ENCODE measurements around the gene ENTPD3.

DNA sequence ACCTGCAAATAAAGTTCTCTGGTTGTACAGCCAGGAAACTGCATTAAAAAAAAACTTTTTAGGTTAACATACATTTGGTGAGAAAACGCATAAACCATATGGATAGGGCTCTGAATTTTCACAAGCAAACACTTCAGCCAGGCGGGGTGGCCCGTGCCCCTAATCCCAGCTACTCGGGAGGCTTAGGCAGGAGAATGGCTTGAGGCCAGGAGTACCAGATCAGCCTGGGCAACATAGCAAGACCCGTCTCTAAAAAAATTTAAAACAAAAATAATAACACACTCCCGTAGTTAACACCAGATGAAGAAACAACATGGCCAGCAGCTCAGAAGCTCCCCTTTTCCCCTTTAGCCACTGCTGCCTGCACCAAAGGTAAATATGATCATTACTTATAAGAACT is 66.9 kb downstream of the ENTPD3 start:
- no peak for TF ChIP-seq POLR2A (IDR thresholded peaks at IDR 0.05; ENCODE audit: low read depth, low read length)
- no peak for TF ChIP-seq SPI1 (IDR thresholded peaks at IDR 0.05; ENCODE audit: low read depth, low read length)
